HG03565 (cell line): Measurements from ENCODE around the gene FNDC11.
"Not testable (repeated sequence)": the region's sequence is repeated elsewhere in the genome, so short reads cannot be mapped to it uniquely, and the experiment has no call there.

ENCODE experiments used
- ATAC-seq: cut with Tn5 transposase; IDR thresholded peaks from one replicate; pipeline ENCODE4 v1.9.1; 2021; ENCODE audit warnings: mild to moderate bottlenecking, moderate library complexity; ENCODE audit not compliant: unreplicated experiment

Gene FNDC11

GRCh38 chr20:63596423-63596822, 42.5 kb downstream of the FNDC11 start:
- ATAC-seq, result no peak

- no peak for ATAC-seq
These were observed 43.9 kb downstream of the FNDC11 start for GRCh38 chr20:63597651-63598478.

- no peak for ATAC-seq
These were observed 44.8 kb downstream of the FNDC11 start for GRCh38 chr20:63598479-63599395.

- ATAC-seq, result no peak
These were observed 45.6 kb downstream of the FNDC11 start for GRCh38 chr20:63599396-63600050.

- ATAC-seq, result not testable (repeated sequence)
These were observed 47.7 kb downstream of the FNDC11 start for GRCh38 chr20:63601679-63602078.

GRCh38 chr20:63602321-63602720, 48.4 kb downstream of the FNDC11 start:
- no peak for ATAC-seq
